ENCODE data around the gene GRAMD2B. TPM values are rescaled to one million over a fixed set of nuclear protein-coding genes. Genes with fewer than 3 reads are reported as not detected.

GRAMD2B gene
- total and polyA plus RNA-seq, 2 of the 8 experiments (the other 6 are each of a cell fraction or from before 2014, with no cell fraction given): 6.4 to 9.4 TPM

DNA sequence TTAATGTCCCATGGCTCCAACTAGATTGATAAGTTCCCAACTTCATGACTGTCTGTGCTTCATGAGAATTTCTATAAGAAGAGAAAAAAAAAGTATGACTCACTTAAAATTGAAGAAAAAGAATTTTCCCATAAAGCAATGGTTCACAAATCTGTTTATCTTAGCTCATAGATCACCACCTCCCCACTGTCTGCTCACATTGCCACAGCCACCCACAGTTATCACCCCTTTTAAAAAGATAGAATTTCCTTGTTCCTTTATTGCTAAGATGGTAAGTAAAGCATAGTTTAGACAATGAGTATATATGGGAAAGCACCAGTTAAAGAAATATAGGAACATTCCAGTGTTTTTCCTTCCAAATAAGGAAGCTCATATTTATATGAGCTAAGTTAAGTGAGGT lies 104.7 kb downstream of the GRAMD2B start:
- Histone ChIP-seq H3K4me3 (ENCODE audit: extremely low read depth in 1 of 4, insufficient read depth in 2 of 4, low read depth in 3 of 4, low read length in 4 of 4) (no peak overlapping the region), H3K56ac (replicated peaks; ENCODE audit: insufficient read length, low read depth, low read length) (no peak overlapping the region), H3K4me1 (replicated peaks in 1 of 4; ENCODE audit: control insufficient read depth in 3 of 4, insufficient read depth in 4 of 4, low read length in 3 of 4) (no peaks in the 10 kb centered on the region), H2BK15ac (ENCODE audit: low read length) (no peak overlapping the region), H3K4me2 (ENCODE audit: insufficient read depth in 1 of 2, low read depth in 2 of 2, low read length in 2 of 2) (no peak overlapping the region), H2BK120ac (replicated peaks; ENCODE audit: low read depth, low read length) (no peak overlapping the region), H2BK12ac (ENCODE audit: low read depth, low read length) (no peak overlapping the region), H2AFZ (ENCODE audit: low read length) (no peak overlapping the region), H2BK5ac (ENCODE audit: low read depth, low read length) (no peak overlapping the region), H3K14ac (ENCODE audit: insufficient read length) (no peak overlapping the region), H4K8ac (ENCODE audit: extremely low read depth, insufficient read depth, low read length) (no peak overlapping the region), H2AK5ac (ENCODE audit: low read depth, low read length) (no peak overlapping the region), H3K9me3 (ENCODE audit: insufficient read depth in 2 of 2, low read depth in 1 of 2, low read length in 1 of 2) (no peaks in the 10 kb centered on the region), H2BK20ac (ENCODE audit: low read length) (no peak overlapping the region), H3K23ac (ENCODE audit: insufficient read length) (no peak overlapping the region), H3K27me3 (replicated peaks in 1 of 4; ENCODE audit: control insufficient read depth in 3 of 4, extremely low read depth in 1 of 4, insufficient read depth in 3 of 4, low read length in 3 of 4) (no peaks in the 10 kb centered on the region), H3K36me3 (ENCODE audit: control insufficient read depth in 2 of 4, insufficient read depth in 4 of 4, low read length in 3 of 4) (no peaks in the 10 kb centered on the region), H3K9ac (replicated peaks in 1 of 4; ENCODE audit: extremely low read depth in 1 of 4, low read depth in 3 of 4, low read length in 3 of 4) (no peak overlapping the region), H4K91ac (replicated peaks; ENCODE audit: insufficient read length, low read length) (no peak overlapping the region), H3K79me2 (ENCODE audit: control insufficient read depth in 1 of 2, insufficient read depth in 2 of 2, low read length in 2 of 2) (no peaks in the 10 kb centered on the region), H3K23me2 (ENCODE audit: low read depth, low read length) (no peaks in the 10 kb centered on the region), H3K79me1 (ENCODE audit: low read depth, low read length) (no peaks in the 10 kb centered on the region), H4K5ac (ENCODE audit: insufficient read length, low read depth, low read length) (no peak overlapping the region), H3K4ac (replicated peaks; ENCODE audit: insufficient read length, low read depth, low read length) (no peak overlapping the region), H4K20me1 (replicated peaks in 1 of 2; ENCODE audit: control insufficient read depth in 1 of 2, insufficient read depth in 2 of 2, low read length in 2 of 2) (no peaks in the 10 kb centered on the region), H3K27ac (ENCODE audit: low read depth, low read length) (no peak overlapping the region), H3K18ac (ENCODE audit: extremely low read depth, low read length) (no peak overlapping the region)
- CTCF ChIA-PET (ENCODE audit: partially characterized antibody): interaction anchor here (0.8 to 5.1 kb wide), 4 partner anchors 8 to 27 kb away, joined by 3 to 21 read pairs (median 4); no protein-coding TSS in a partner anchor
- FAIRE-seq (no peak), DNase-seq (ENCODE audit: low read depth in 1 of 2, low spot score in 2 of 2) (no peak)
- TF ChIP-seq CTBP2 (IDR thresholded peaks at IDR 0.05; ENCODE audit: borderline replicate concordance, insufficient read depth, insufficient read length, low read length) (no peak), HDAC6 (IDR thresholded peaks at IDR 0.05; ENCODE audit: low read depth, low read length) (no peak), CHD2 (IDR thresholded peaks at IDR 0.05; ENCODE audit: low read length) (no peak), POU5F1 (IDR thresholded peaks at IDR 0.05; ENCODE audit: low read depth, low read length) (no peak), EZH2 (IDR thresholded peaks at IDR 0.05; ENCODE audit: low read depth, low read length, severe bottlenecking) (no peak), CEBPB (IDR thresholded peaks at IDR 0.05; ENCODE audit: low read depth, low read length) (no peak), TEAD4 (IDR thresholded peaks at IDR 0.05; ENCODE audit: low read depth, low read length) (no peak), SAP30 (IDR thresholded peaks at IDR 0.05; ENCODE audit: insufficient read depth, insufficient replicate concordance, low read length) (no peak), JUND (IDR thresholded peaks at IDR 0.05; ENCODE audit: low read length) (no peak), HDAC2 (IDR thresholded peaks at IDR 0.05; ENCODE audit: borderline replicate concordance in 1 of 2, low read depth in 2 of 2, low read length in 2 of 2) (no peak), POLR2A (IDR thresholded peaks at IDR 0.05; ENCODE audit: control extremely low read depth in 1 of 2, low read depth in 2 of 2, low read length in 2 of 2) (no peak), KDM4A (IDR thresholded peaks at IDR 0.05; ENCODE audit: low read depth, low read length, severe bottlenecking) (no peak), CBX5 (IDR thresholded peaks at IDR 0.05; ENCODE audit: low read depth, low read length) (no peak), SRF (IDR thresholded peaks at IDR 0.05; ENCODE audit: low read depth, low read length) (no peak)
- POLR2A ChIA-PET (ENCODE audit: partially characterized antibody): interaction anchor here (0.6 kb wide), 1 partner anchor 67 kb away, joined by 3 read pairs; the partner anchor contains the start of gene ALDH7A1

All from H1 (cell line).